ENCODE data around the gene KIAA1217.

GRCh38 chr10:24449769-24450310 lies 240.9 kb downstream of the KIAA1217 start:
- TF ChIP-seq CTCF (conservative IDR thresholded peaks at IDR 0.05; ENCODE audit: low read depth, low read length) (no peak), EZH2 (IDR thresholded peaks at IDR 0.05; ENCODE audit: borderline replicate concordance, low read depth, low read length, poor library complexity, severe bottlenecking) (no peak)
